Right cardiac atrium (tissue), 5 donors: ENCODE measurements around the gene LTBP1. TPM values are rescaled to one million over a fixed set of nuclear protein-coding genes. Genes with fewer than 3 reads are reported as not detected.
"Not testable (repeated sequence)": the region's sequence is repeated elsewhere in the genome, so short reads cannot be mapped to it uniquely, and the experiment has no call there.

Experiments used
- ATAC-seq, 2 donors: fragments of 200-7000 bp; cut with Tn5 transposase; one replicate each; pipeline versions ENCODE4 v1.8.0 to v1.9.1; 2020; ENCODE audit warnings: moderate library complexity in 2 of 2, mild to moderate bottlenecking in 1 of 2
- DNase-seq, 3 donors: peaks; one replicate each; pipeline ENCODE4 v3.0.0-alpha.2; 2020
- H3K27ac ChIP-seq: one replicate; pipeline ENCODE4 v1.5.1; 2013; ENCODE audit warnings: mild to moderate bottlenecking, low read length, control low read depth, moderate library complexity
- H3K27me3 ChIP-seq: one replicate; pipeline ENCODE4 v1.6.1; 2013; ENCODE audit not compliant: control insufficient read depth, insufficient read depth
- H3K4me1 ChIP-seq: one replicate; pipeline ENCODE4 v1.6.1; 2013; ENCODE audit warnings: low read length; ENCODE audit not compliant: control insufficient read depth, insufficient read depth
- H3K4me3 ChIP-seq: one replicate; pipeline ENCODE4 v1.5.1; 2013; ENCODE audit warnings: low read length, control low read depth
- H3K9me3 ChIP-seq: one replicate; pipeline ENCODE4 v1.6.1; 2013; ENCODE audit warnings: low read length; ENCODE audit not compliant: control insufficient read depth
- WGBS: extraction: QIAGEN DNeasy Blood & Tissue Kit; methylation state at CpG from one replicate; pipeline ENCODE4 v1.1.7; 2013; 5-methylcytosine and 5-hydroxymethylcytosine counted together
- intact Hi-C, 4 donors: fragments of 100-400 bp; cut with DNase I; formaldehyde crosslinking; loops; one replicate each; pipeline versions ENCODE4 v1.11.0 to v1.14.0; 2022 to 2023
- polyA plus RNA-seq: library from polyadenylated mRNA; stranded (reverse); fragments of 200-250 nt; gene quantifications from one replicate; pipeline ENCODE4 v1.2.3, GENCODE V29; 2013
- total RNA-seq, 4 donors: library from RNA; stranded (reverse); fragmentation: NEBNext Ultra II Directional; extraction: Animal tissue kit (Norgen Biotek cat#: 25700); gene quantifications; one replicate each; pipeline ENCODE4 v1.2.1, GENCODE V29; 2021
- donor health status: healthy with polysubstance abuse.
- donor health status: DM: no; HTN: yes; CAD: no.
- donor health status: DM: no; HTN: no; CAD: no.
- donor health status: DM: no; HTN: yes; CAD: no; lungs with severe emphysema.
- donor health status: DM: yes; HTN: yes; CAD: no.

Gene LTBP1
- total and polyA plus RNA-seq, 5 donors, result 53.0 to 218 (median 113) TPM

DNA sequence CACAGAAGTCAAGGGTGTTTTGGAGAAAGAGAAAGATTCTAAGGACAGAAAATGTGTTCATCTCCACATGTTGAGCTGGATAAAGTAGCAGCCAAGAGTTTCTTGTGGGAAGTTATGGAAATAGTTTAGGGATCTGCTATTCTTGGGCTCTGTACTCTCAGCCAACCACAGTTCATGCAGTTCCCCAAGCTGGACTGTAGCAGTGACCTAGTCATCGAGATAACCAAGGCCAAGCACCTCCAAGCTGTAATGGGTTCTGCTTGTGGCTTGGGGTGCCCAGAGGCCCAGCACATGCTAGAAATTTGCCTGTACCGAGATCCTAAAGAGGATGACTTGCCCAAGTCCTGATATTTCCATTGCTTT lies 437.8 kb downstream of the LTBP1 start:
- 86% methylated on average over 2 of the region's 2 CpGs for WGBS
- no peaks in the 10 kb centered on the region for H3K4me1 ChIP-seq
- DNase-seq (no peak), ATAC-seq (peak in 1 of 2 donors; percentile 13)
- no peak overlapping the region for H3K4me3 ChIP-seq
- H3K9me3 ChIP-seq, result no peaks in the 10 kb centered on the region
- intact Hi-C loops, result no loop called here
- H3K27ac ChIP-seq, result no peak overlapping the region
- no peaks in the 10 kb centered on the region for H3K27me3 ChIP-seq

DNA sequence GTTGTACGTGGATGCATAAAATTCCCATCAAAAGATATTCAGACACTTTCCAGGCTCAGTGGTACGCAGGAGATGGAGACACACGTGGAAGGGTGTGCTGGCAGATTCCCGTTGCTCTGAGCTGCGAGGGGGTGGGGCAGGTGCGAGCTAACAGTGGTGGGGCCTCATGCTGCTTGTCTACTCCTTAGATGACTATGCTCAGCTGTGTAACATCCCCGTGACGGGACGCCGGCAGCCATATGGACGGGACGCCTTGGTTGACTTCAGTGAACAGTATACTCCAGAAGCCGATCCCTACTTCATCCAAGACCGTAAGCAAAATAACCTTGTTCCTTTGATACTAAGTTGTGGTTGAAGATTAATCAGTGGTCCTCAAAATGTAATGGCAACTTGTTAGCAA lies 442.2 kb downstream of the LTBP1 start:
- Histone ChIP-seq H3K27me3 (no peaks in the 10 kb centered on the region), H3K27ac (no peak overlapping the region), H3K4me1 (peaks cover 2% of the 10 kb centered on the region), H3K9me3 (no peaks in the 10 kb centered on the region), H3K4me3 (no peak overlapping the region)
- DNase-seq (no peak), ATAC-seq (no peak)
- intact Hi-C loops, result no loop called here
- 94% methylated on average over 14 of the region's 14 CpGs for WGBS

DNA sequence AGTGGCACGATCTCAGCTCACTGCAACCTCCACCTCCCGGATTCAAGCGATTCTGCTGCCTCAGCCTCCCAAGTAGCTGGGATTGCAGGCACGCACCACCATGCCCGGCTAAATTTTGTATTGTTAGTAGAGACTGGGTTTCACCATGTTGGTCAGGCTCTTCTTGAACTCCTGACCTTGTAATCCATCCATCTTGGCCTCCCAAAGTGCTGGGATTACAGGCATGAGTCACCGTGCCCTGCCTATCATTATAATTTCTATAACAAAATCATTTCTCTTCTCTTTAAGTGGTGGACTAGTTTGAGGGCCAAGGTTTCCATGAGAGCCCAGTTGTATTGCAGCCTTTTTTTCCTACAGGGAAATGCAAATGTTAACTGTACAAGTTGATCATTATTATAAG lies 442.9 kb downstream of the LTBP1 start:
- H3K4me1 ChIP-seq, DNase-seq, H3K4me3 ChIP-seq, intact Hi-C loops, H3K27ac ChIP-seq, H3K9me3 ChIP-seq, ATAC-seq, H3K27me3 ChIP-seq: not testable (repeated sequence)
- 98% methylated on average over 6 of the region's 6 CpGs for WGBS

DNA sequence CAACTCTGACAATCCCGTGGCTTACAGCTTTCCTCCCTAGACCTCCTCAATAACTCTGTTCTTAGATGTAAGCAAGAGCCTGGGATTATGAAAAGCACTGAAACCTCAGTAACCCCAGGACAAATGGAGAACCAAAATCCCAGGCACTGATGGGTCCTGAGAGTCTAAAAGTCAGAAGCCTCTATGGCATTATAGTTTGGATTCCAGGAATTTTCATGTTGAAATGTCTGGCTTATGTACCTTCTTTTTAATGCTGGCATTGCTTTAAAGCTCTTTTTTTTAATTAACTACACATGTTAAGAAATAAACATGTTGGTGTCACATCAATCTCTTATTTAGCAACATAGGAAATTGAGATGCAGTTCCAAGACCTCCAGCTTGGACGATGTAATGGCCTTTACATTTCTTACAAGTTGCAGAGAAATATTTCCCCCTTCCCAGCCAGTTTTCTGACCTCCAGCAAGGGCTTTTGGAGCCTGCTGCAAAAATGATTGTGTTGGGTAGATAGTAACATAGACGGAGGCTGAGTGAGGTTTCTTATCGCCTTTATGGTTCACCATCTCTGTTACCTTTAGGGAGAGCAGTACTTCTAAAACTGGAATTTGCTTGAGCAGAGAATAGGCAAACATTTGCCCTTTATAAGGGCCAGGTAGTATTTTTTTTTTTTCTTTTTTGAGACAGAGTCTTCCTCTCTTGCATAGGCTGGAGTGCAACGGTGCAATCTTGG lies 444.9 kb downstream of the LTBP1 start:
- peaks cover 2% of the 10 kb centered on the region for H3K4me1 ChIP-seq
- intact Hi-C loops, result no loop called here
- DNase-seq, result no peak
- no peaks in the 10 kb centered on the region for H3K9me3 ChIP-seq
- H3K27me3 ChIP-seq, result no peaks in the 10 kb centered on the region
- no peak overlapping the region for H3K27ac ChIP-seq
- ATAC-seq, result no peak
- 63% methylated on average over 5 of the region's 5 CpGs for WGBS
- H3K4me3 ChIP-seq, result no peak overlapping the region

DNA sequence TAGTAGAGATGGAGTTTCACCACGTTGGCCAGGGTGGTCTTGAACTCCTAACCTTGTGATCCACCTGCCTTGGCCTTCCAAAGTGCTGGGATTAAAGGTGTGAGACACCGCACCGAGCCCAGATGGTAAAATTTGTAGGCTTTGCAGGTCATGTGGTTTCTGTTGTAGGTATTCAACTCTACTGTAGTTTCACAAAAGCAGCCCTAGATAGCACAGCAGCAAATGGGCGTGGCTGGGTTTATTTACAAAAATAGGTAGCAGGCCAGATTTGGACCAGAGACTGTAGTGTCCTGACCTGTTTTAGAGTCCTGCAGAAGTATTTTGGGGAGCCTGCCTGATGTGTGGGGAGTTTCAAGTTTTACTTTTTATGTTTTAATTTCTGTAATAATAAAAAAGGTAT lies 445.6 kb downstream of the LTBP1 start:
- peaks cover 2% of the 10 kb centered on the region for H3K4me1 ChIP-seq
- no peak overlapping the region for H3K4me3 ChIP-seq
- no peaks in the 10 kb centered on the region for H3K27me3 ChIP-seq
- intact Hi-C loops, result no loop called here
- no peak overlapping the region for H3K27ac ChIP-seq
- 94% methylated on average over 4 of the region's 4 CpGs for WGBS
- H3K9me3 ChIP-seq, result no peaks in the 10 kb centered on the region
- ATAC-seq (no peak), DNase-seq (no peak)

DNA sequence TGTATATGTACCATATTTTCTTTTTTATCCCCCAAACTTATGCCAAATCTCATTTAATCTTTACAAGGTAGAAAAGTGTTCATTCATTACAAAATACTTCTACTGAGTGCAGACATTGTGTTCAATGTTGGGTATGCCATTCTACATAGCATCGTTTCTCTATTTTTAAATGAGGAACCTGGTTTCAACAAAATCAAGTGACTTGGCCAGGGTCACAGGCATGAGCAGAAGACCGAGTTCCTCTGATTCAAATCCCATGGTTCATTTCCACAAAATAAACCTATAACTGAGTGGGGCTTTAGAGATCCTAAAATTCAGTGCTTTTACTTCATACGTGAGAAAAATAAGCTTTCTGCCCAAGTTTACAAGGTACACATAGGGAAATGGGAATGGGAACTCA lies 448.3 kb downstream of the LTBP1 start:
- ATAC-seq, result no peak
- 93% methylated on average over 3 of the region's 3 CpGs for WGBS

DNA sequence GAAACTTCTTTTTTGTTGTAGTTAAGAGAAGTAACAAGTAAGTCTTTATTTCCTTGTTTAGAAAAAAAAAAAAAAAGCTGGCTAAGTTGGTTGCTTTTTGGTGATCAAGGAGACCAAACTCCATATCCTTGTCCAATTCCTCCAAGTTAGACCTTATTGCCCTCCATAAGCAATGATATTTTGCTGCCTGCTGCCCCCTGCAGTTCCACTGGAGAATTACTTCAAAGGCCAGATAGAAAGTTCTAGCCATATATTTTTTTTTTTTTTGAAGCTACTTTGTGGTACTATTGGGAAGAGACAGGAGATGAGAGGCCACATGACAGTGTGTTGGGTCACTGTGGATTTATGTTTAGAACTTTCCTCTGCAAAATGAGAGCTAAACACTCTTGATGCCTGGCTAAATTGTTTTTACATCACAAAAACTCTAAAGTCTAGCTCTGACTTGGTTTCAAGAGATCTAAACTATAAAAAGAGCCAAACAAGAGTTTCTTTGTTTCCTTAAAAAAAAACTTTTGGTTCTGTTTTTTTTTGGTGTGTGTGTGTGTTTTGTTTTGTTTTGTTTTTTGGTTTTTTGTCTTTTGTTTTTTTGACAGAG lies 449.0 kb downstream of the LTBP1 start:
- no peaks in the 10 kb centered on the region for H3K9me3 ChIP-seq
- H3K27me3 ChIP-seq, result no peaks in the 10 kb centered on the region
- H3K4me1 ChIP-seq, result peaks cover 2% of the 10 kb centered on the region
- ATAC-seq, result peak in 1 of 2 donors; percentile 24
- DNase-seq, result peak in 2 of 3 donors; percentile 44 to 60
- no peak overlapping the region for H3K4me3 ChIP-seq
- H3K27ac ChIP-seq, result no peak overlapping the region
- intact Hi-C loops, result no loop called here

More for the DNA sequence above, 448.3 kb downstream of the LTBP1 start:
- no peaks in the 10 kb centered on the region for H3K27me3 ChIP-seq
- no peak overlapping the region for H3K4me3 ChIP-seq
- no peak for DNase-seq
- no peak overlapping the region for H3K27ac ChIP-seq
- peaks cover 2% of the 10 kb centered on the region for H3K4me1 ChIP-seq
- intact Hi-C loops, result no loop called here
- H3K9me3 ChIP-seq, result no peaks in the 10 kb centered on the region

DNA sequence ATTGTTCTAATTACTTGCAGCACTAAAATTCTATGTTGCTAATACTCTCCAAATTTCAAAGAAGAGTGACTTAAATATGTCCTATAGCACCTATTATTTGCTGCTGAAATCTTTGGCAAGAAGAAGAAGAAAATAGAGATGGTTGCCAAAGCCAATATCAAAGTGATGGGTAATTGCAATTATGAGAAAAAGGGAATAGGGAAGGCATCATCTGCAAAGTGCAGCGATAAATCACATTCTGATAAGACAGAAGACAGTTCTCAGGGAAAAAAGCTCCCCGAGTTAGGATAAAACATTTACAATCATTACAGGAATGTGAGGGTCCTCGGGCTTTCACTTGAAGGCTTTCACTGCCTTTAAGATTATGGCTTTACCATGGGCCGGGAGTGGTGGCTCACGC lies 457.6 kb downstream of the LTBP1 start:
- Histone ChIP-seq H3K4me1 (no peaks in the 10 kb centered on the region), H3K27me3 (no peaks in the 10 kb centered on the region), H3K9me3 (no peaks in the 10 kb centered on the region), H3K4me3 (no peak overlapping the region), H3K27ac (no peak overlapping the region)
- intact Hi-C loops, result no loop called here
- 83% methylated on average over 5 of the region's 5 CpGs for WGBS
- DNase-seq (no peak), ATAC-seq (no peak)

DNA sequence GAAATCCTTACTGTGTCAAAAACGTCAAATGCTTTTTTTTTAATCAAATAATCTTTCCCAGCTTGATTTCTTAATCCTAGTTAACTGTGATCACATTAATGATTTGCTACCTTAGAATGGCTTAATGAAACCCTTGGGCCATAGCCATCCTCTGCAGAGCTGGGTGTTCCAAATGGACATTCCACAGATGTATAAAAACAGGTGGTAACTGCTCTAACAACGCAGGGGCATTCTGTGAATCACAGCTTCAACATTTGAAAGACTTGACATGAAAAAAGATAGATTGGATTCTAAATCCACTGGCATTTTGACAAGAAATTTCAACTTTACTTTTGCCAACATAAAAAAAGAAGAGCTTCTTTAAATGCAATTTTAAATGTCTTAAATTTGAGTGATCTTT lies 459.9 kb downstream of the LTBP1 start:
- H3K9me3 ChIP-seq, result no peaks in the 10 kb centered on the region
- 78% methylated on average over 2 of the region's 2 CpGs for WGBS
- H3K27ac ChIP-seq, result no peak overlapping the region
- intact Hi-C loops, result no loop called here
- no peaks in the 10 kb centered on the region for H3K4me1 ChIP-seq
- H3K4me3 ChIP-seq, result no peak overlapping the region
- ATAC-seq (no peak), DNase-seq (no peak)
- no peaks in the 10 kb centered on the region for H3K27me3 ChIP-seq

DNA sequence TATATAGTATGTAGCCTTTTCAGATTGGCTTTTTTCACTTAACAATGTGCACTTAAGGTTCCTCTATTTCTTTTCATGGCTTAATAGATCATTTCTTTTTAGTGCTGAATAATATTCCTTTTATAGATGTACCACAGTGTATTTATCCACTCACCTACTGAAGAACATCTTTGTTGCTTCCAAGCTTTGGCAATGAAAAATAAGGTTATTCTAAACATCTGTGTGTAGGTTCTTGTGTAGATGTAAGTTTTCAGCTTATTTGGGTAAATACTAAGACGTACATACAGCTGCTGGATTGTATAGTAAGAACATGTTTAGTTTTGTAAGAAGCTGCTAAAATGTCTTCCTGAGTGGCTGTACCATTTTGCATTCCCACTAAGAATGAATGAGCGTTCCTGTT lies 461.4 kb downstream of the LTBP1 start:
- Histone ChIP-seq H3K4me3 (no peak overlapping the region), H3K27me3 (no peaks in the 10 kb centered on the region), H3K27ac (no peak overlapping the region), H3K9me3 (no peaks in the 10 kb centered on the region), H3K4me1 (no peaks in the 10 kb centered on the region)
- intact Hi-C loops, result no loop called here
- WGBS, result 96% methylated on average over 2 of the region's 2 CpGs
- no peak for DNase-seq
- no peak for ATAC-seq

DNA sequence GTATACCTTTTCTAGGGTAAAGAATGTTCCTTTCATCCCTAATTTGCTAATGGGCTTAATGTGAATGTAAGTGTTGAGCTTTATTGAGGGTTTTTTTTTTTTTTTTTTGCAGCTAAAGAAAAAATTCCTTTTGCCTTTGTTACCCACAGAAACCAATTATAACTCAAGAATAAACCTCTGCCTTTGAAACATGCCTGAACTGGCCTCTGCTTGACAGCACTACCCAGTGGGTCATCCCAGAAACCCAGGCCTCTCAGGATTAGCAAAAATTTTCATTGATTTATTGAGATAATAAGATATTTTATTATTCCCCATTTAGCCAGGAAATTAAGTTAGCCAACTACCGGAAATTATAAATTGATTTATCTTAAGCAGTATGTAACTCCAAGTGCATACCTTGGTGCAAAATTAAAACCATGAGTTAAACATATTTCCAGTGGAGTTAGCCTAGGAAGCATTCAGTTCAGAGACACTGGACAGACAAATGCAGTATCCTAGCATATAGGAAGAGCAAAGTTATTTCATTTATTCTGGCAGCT lies 462.7 kb downstream of the LTBP1 start:
- WGBS, result 88% methylated on average over 1 of the region's 1 CpG
- ATAC-seq, result no peak
- H3K4me3 ChIP-seq, result no peak overlapping the region
- intact Hi-C loops, result no loop called here
- no peak for DNase-seq
- H3K9me3 ChIP-seq, result no peaks in the 10 kb centered on the region
- no peaks in the 10 kb centered on the region for H3K27me3 ChIP-seq
- no peaks in the 10 kb centered on the region for H3K4me1 ChIP-seq
- no peak overlapping the region for H3K27ac ChIP-seq
